Right ventricle myocardium inferior (tissue), 1 donor: Measurements from ENCODE around the gene MTMR10. TPM values are rescaled to one million over a fixed set of nuclear protein-coding genes. Genes with fewer than 3 reads are reported as not detected.

Experiments
- ATAC-seq: fragments of 200-7000 bp; cut with Tn5 transposase; one replicate; pipeline ENCODE4 v1.9.1; 2020; ENCODE audit warnings: mild to moderate bottlenecking, moderate library complexity
- DNase-seq: peaks from one replicate; pipeline ENCODE4 v3.0.0; 2021; ENCODE audit errors: missing footprints
- intact Hi-C: fragments of 100-400 bp; cut with DNase I; formaldehyde crosslinking; loops from one replicate; pipeline ENCODE4 v1.11.0; 2022
- total RNA-seq: library from RNA; stranded (reverse); fragmentation: NEBNext Ultra II Directional; extraction: Animal tissue kit (Norgen Biotek cat#: 25700); gene quantifications from one replicate; pipeline ENCODE4 v1.2.1, GENCODE V29; 2021
- donor health status: DM: no; HTN: yes; CAD: no; lungs with severe emphysema.

The MTMR10 gene
- total RNA-seq, 1 donor from 2014 or later: 31.4 TPM

GRCh38 chr15:30928076-30928475 is 63.4 kb downstream of the MTMR10 start:
- intact Hi-C loops: no loop called here
- DNase-seq: no peak
- no peak for ATAC-seq

- DNase-seq: no peak
- ATAC-seq: no peak
These were observed 64.2 kb downstream of the MTMR10 start for GRCh38 chr15:30927148-30927761.

GRCh38 chr15:30926161-30926560 is 65.3 kb downstream of the MTMR10 start:
- intact Hi-C loops: no loop called here
- DNase-seq: no peak
- ATAC-seq: no peak

More at GRCh38 chr15:30927148-30927761, 64.2 kb downstream of the MTMR10 start:
- intact Hi-C loops: no loop called here

- no peak for DNase-seq
- no peak for ATAC-seq
- intact Hi-C loops: no loop called here
These were observed 65.7 kb downstream of the MTMR10 start for GRCh38 chr15:30925686-30926085.

GRCh38 chr15:30924353-30924752 is 67.1 kb downstream of the MTMR10 start:
- no peak for ATAC-seq
- no peak for DNase-seq
- intact Hi-C loops: no loop called here

GRCh38 chr15:30923429-30923828 is 68.0 kb downstream of the MTMR10 start:
- intact Hi-C loops: no loop called here
- peak; percentile 87 for ATAC-seq
- no peak for DNase-seq

GRCh38 chr15:30922480-30923311 is 68.7 kb downstream of the MTMR10 start:
- ATAC-seq: peak; percentile 29
- intact Hi-C loops: no loop called here
- DNase-seq: no peak

- DNase-seq: peak; percentile 77
- intact Hi-C loops: no loop called here
- ATAC-seq: peak; percentile 94
These were observed 69.5 kb downstream of the MTMR10 start for GRCh38 chr15:30921781-30922479.

GRCh38 chr15:30921106-30921505 is 70.3 kb downstream of the MTMR10 start:
- ATAC-seq (no peak), DNase-seq (no peak)
- intact Hi-C loops: no loop called here

- DNase-seq (no peak), ATAC-seq (no peak)
- intact Hi-C loops: no loop called here
These were observed 71.4 kb downstream of the MTMR10 start for GRCh38 chr15:30919877-30920550.

GRCh38 chr15:30918366-30918765 is 73.1 kb downstream of the MTMR10 start:
- ATAC-seq (peak; percentile 58), DNase-seq (no peak)
- intact Hi-C loops: no loop called here

GRCh38 chr15:30917675-30918074 is 73.8 kb downstream of the MTMR10 start:
- intact Hi-C loops: no loop called here
- ATAC-seq (no peak), DNase-seq (no peak)

- intact Hi-C loops: no loop called here
- ATAC-seq (no peak), DNase-seq (no peak)
These were observed 74.4 kb downstream of the MTMR10 start for GRCh38 chr15:30917013-30917412.

GRCh38 chr15:30913761-30914160 is 77.7 kb downstream of the MTMR10 start:
- ATAC-seq (no peak), DNase-seq (no peak)
- intact Hi-C loops: no loop called here

- DNase-seq (no peak), ATAC-seq (no peak)
- intact Hi-C loops: no loop called here
These were observed 85.1 kb downstream of the MTMR10 start for GRCh38 chr15:30906366-30906765.

- DNase-seq (no peak), ATAC-seq (no peak)
- intact Hi-C loops: no loop called here
These were observed 85.6 kb downstream of the MTMR10 start for GRCh38 chr15:30905821-30906220.

- intact Hi-C loops: loop anchor here (5.0 kb wide), 1 partner anchor 87 kb away; the partner anchor contains the start of gene MTMR10
- DNase-seq: no peak
- no peak for ATAC-seq
These were observed 86.6 kb downstream of the MTMR10 start for GRCh38 chr15:30904812-30905211.

- ATAC-seq (peak; percentile 99), DNase-seq (peak; percentile 91)
- intact Hi-C loops: loop anchor here (2.0 to 5.0 kb wide), 2 partner anchors 89 to 225 kb away; partner anchors contain the start of gene MTMR10
These were observed 87.8 kb downstream of the MTMR10 start, which contains the start of gene FAN1 for GRCh38 chr15:30903497-30904187. Gene FAN1 (plus strand): TSS chr15:30903915. CDS start chr15:30904664, 749 bp downstream.
